HuH-7.5 (cell line): Measurements from ENCODE around the gene UTP25.
"Not testable (repeated sequence)": the region's sequence is repeated elsewhere in the genome, so short reads cannot be mapped to it uniquely, and the experiment has no call there.

Experiments
- DNase-seq: peaks from one replicate; pipeline ENCODE4 v3.0.0; 2011; ENCODE audit warnings: low spot score

Gene UTP25

GRCh38 chr1:209898271-209898670, 70.5 kb downstream of the UTP25 start:
- DNase-seq: not testable (repeated sequence)

- DNase-seq: not testable (repeated sequence)
Measured at GRCh38 chr1:209898851-209899250, 71.1 kb downstream of the UTP25 start.

GRCh38 chr1:209899948-209900347, 72.2 kb downstream of the UTP25 start:
- DNase-seq: no peak

GRCh38 chr1:209900734-209901133, 73.0 kb downstream of the UTP25 start:
- DNase-seq: no peak

GRCh38 chr1:209901211-209901610, 73.4 kb downstream of the UTP25 start:
- DNase-seq: no peak

GRCh38 chr1:209904774-209905173, 77.0 kb downstream of the UTP25 start:
- not testable (repeated sequence) for DNase-seq
